ENCODE results near the gene BTK. TPM values are rescaled to one million over a fixed set of nuclear protein-coding genes. Genes with fewer than 3 reads are reported as not detected.
A peak's percentile ranks its signal among the peaks of the same experiment; 100 is the strongest.

Gene BTK
- total and polyA plus RNA-seq, 8 donors, result 0.43 to 5.6 (median 0.97) TPM

- H3K4me3 ChIP-seq, result no peak overlapping the region
- DNase-seq (no peak), FAIRE-seq (no peak), ATAC-seq (no peak)
- no peaks in the 10 kb centered on the region for H3K36me3 ChIP-seq
- peaks cover 0 to 4% (median 0%) of the 10 kb centered on the region in 4 donors for H3K27me3 ChIP-seq
- TF ChIP-seq CTCF (IDR thresholded peaks at IDR 0.05), result no peak
- no peaks in the 10 kb centered on the region for H3K4me1 ChIP-seq
- no peak overlapping the region for H3K27ac ChIP-seq
- H3K9me3 ChIP-seq, result no peaks in the 10 kb centered on the region
- intact Hi-C loops (cut with DNase I), result no loop called here
- WGBS, 2 donors, result 85 to 94% methylated on average over 1 of the region's 1 CpG
Observed at GRCh38 chrX:101395789-101396188, 9.8 kb upstream of the BTK start.

- DNase-seq (no peak), ATAC-seq (no peak), FAIRE-seq (no peak)
- Histone ChIP-seq H3K27ac (no peak overlapping the region), H3K9me3 (no peaks in the 10 kb centered on the region), H3K4me1 (no peaks in the 10 kb centered on the region), H3K27me3 (peaks cover 0 to 4% (median 0%) of the 10 kb centered on the region in 4 donors), H3K36me3 (no peaks in the 10 kb centered on the region), H3K4me3 (no peak overlapping the region)
- TF ChIP-seq CTCF (IDR thresholded peaks at IDR 0.05), result no peak
- intact Hi-C loops (cut with DNase I), result no loop called here
Observed at GRCh38 chrX:101394372-101394771, 8.4 kb upstream of the BTK start.

- 75 to 80% methylated on average over 11 of the region's 11 CpGs for WGBS, 2 donors
- Histone ChIP-seq H3K27me3 (peaks cover 0 to 4% (median 0%) of the 10 kb centered on the region in 4 donors), H3K4me1 (no peaks in the 10 kb centered on the region), H3K4me3 (no peak overlapping the region), H3K36me3 (no peaks in the 10 kb centered on the region), H3K9me3 (no peaks in the 10 kb centered on the region), H3K27ac (no peak overlapping the region)
- no peak for ATAC-seq
- intact Hi-C loops (cut with DNase I), result no loop called here
- no peak for DNase-seq
- no peak for FAIRE-seq
- TF ChIP-seq CTCF (IDR thresholded peaks at IDR 0.05), result no peak
Observed at GRCh38 chrX:101393530-101394305, 7.7 kb upstream of the BTK start.

GRCh38 chrX:101391831-101392230, 5.8 kb upstream of the BTK start:
- DNase-seq (no peak), ATAC-seq (no peak), FAIRE-seq (no peak)
- no peak for TF ChIP-seq CTCF (IDR thresholded peaks at IDR 0.05)
- WGBS, 2 donors, result 29 to 44% methylated on average over 6 of the region's 6 CpGs
- Histone ChIP-seq H3K4me1 (no peaks in the 10 kb centered on the region), H3K36me3 (no peaks in the 10 kb centered on the region), H3K9me3 (no peaks in the 10 kb centered on the region), H3K4me3 (peak overlapping the region; percentile 16 to 49 (median 36)), H3K27ac (peak overlapping the region in 1 of 4 donors; percentile 50), H3K27me3 (no peaks in the 10 kb centered on the region)
- intact Hi-C loops (cut with DNase I), result no loop called here
